RWPE2 (cell line): ENCODE data around the gene SLC16A9.
"Not testable (repeated sequence)": the region's sequence is repeated elsewhere in the genome, so short reads cannot be mapped to it uniquely, and the experiment has no call there.

ENCODE experiments used
- ATAC-seq: fragments of 200-7000 bp; cut with Tn5 transposase; 3 replicates; pipeline ENCODE4 v1.9.1; 2021; ENCODE audit warnings: low read depth
- DNase-seq: peaks from one replicate; pipeline ENCODE4 v3.0.0-alpha.2; 2020; ENCODE audit warnings: low spot score
- H3K27ac ChIP-seq: fragments of 450-650 bp; 2 replicates; pipeline ENCODE4 v1.5.1; 2017; ENCODE audit warnings: mild to moderate bottlenecking; ENCODE audit not compliant: poor library complexity, severe bottlenecking
- H3K27me3 ChIP-seq: fragments of 250-450 bp; sonication (Bioruptor Pico); 2 replicates; pipeline ENCODE4 v1.5.1; 2021; ENCODE audit warnings: mild to moderate bottlenecking, moderate library complexity; ENCODE audit not compliant: insufficient read depth, poor library complexity, severe bottlenecking
- H3K36me3 ChIP-seq: fragments of 250-450 bp; sonication (Bioruptor Pico); 2 replicates; pipeline ENCODE4 v1.5.1; 2020; ENCODE audit warnings: low read depth, mild to moderate bottlenecking, moderate library complexity
- H3K4me1 ChIP-seq: fragments of 250-450 bp; sonication (Bioruptor Pico); 2 replicates; pipeline ENCODE4 v1.5.1; 2021; ENCODE audit warnings: mild to moderate bottlenecking, moderate library complexity; ENCODE audit not compliant: insufficient read depth, poor library complexity, severe bottlenecking
- H3K4me3 ChIP-seq: fragments of 250-450 bp; sonication (Bioruptor Pico); 2 replicates; pipeline ENCODE4 v1.5.1; 2021; ENCODE audit warnings: mild to moderate bottlenecking, moderate library complexity; ENCODE audit not compliant: severe bottlenecking
- H3K9me3 ChIP-seq: fragments of 250-450 bp; sonication (Bioruptor Pico); 2 replicates; pipeline ENCODE4 v1.5.1; 2021; ENCODE audit warnings: mild to moderate bottlenecking, moderate library complexity; ENCODE audit not compliant: severe bottlenecking
- TF ChIP-seq, protein P1 (sequence below): fragments of 450-650 bp; IDR thresholded peaks from one replicate; pipeline ENCODE4 v1.5.1; 2017; ENCODE audit warnings: mild to moderate bottlenecking, moderate library complexity; ENCODE audit not compliant: poor library complexity, severe bottlenecking

The SLC16A9 gene

DNA sequence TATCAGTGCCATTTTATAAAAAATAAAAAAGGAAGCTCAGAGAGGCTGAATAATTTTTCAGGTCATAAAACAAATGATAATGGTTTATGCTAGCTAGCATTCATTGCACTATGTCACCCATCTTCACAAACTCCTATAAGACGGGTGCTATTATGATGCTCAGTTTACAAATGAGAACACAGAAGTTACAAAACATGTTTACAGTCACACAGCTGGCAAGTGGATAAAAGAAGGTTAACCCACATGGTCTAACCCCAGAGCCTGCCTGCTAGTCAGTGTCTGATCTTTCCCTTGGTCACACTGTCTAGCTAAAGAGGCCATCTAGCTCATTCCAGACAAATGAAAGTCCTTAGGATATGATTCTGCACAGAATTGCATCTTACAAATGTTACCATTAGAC, 39.4 kb downstream of the SLC16A9 start:
- Histone ChIP-seq H3K36me3 (no peaks in the 10 kb centered on the region), H3K27me3 (no peaks in the 10 kb centered on the region), H3K4me3 (no peak overlapping the region), H3K4me1 (peaks cover 8% of the 10 kb centered on the region), H3K9me3 (no peaks in the 10 kb centered on the region), H3K27ac (no peak overlapping the region)
- no peak for DNase-seq
- ATAC-seq, result no peak
- TF ChIP-seq, protein P1, sequence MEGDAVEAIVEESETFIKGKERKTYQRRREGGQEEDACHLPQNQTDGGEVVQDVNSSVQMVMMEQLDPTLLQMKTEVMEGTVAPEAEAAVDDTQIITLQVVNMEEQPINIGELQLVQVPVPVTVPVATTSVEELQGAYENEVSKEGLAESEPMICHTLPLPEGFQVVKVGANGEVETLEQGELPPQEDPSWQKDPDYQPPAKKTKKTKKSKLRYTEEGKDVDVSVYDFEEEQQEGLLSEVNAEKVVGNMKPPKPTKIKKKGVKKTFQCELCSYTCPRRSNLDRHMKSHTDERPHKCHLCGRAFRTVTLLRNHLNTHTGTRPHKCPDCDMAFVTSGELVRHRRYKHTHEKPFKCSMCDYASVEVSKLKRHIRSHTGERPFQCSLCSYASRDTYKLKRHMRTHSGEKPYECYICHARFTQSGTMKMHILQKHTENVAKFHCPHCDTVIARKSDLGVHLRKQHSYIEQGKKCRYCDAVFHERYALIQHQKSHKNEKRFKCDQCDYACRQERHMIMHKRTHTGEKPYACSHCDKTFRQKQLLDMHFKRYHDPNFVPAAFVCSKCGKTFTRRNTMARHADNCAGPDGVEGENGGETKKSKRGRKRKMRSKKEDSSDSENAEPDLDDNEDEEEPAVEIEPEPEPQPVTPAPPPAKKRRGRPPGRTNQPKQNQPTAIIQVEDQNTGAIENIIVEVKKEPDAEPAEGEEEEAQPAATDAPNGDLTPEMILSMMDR, result no peak

DNA sequence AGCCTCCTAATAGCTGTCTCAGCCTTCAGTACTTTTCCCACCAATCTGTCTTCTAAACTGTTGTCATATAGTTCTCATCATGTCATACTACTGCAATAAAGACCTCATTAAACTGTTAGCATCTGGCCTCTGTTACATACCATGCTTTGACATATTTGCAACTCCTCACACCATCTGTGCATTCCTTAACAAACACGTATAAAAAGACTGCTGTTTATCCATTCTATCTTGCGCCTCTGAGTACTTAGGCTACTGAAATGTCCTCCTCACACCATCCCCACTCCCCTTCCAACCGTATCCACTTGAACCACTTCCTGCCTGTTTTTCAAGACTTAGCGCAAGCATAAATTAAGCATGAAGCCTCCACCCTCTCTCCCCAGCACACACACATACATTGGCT, 41.6 kb downstream of the SLC16A9 start:
- ATAC-seq (no peak), DNase-seq (no peak)
- TF ChIP-seq, protein P1, result no peak
- H3K9me3 ChIP-seq, result no peaks in the 10 kb centered on the region
- H3K4me1 ChIP-seq, result no peaks in the 10 kb centered on the region
- H3K27ac ChIP-seq, result no peak overlapping the region
- H3K36me3 ChIP-seq, result no peaks in the 10 kb centered on the region
- H3K27me3 ChIP-seq, result no peaks in the 10 kb centered on the region
- no peak overlapping the region for H3K4me3 ChIP-seq

- no peaks in the 10 kb centered on the region for H3K27me3 ChIP-seq
- DNase-seq (no peak), ATAC-seq (no peak)
- TF ChIP-seq, protein P1, result no peak
- H3K4me3 ChIP-seq, result no peak overlapping the region
- no peaks in the 10 kb centered on the region for H3K4me1 ChIP-seq
- no peaks in the 10 kb centered on the region for H3K36me3 ChIP-seq
- H3K9me3 ChIP-seq, result no peaks in the 10 kb centered on the region
- no peak overlapping the region for H3K27ac ChIP-seq
Measured at GRCh38 chr10:59666310-59666709, 43.3 kb downstream of the SLC16A9 start.

DNA sequence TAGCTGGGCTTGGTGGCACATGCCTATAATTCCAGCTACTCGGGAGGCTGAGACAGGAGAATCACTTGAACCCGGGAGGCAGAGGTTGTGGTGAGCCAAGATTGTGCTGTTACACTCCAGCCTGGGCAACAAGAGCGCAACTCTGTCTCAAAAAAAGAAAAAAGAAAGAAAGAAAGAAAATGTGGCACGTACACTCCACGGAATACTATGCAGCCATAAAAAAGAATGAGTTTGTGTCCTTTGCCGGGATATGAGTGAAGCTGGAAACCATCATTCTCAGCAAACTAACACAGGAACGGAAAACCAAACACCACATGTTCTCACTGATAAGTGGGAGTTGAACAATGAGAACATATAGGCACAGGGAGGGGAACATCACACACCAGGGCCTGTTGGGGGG, 46.4 kb downstream of the SLC16A9 start:
- H3K4me3 ChIP-seq, ATAC-seq: not testable (repeated sequence)

DNA sequence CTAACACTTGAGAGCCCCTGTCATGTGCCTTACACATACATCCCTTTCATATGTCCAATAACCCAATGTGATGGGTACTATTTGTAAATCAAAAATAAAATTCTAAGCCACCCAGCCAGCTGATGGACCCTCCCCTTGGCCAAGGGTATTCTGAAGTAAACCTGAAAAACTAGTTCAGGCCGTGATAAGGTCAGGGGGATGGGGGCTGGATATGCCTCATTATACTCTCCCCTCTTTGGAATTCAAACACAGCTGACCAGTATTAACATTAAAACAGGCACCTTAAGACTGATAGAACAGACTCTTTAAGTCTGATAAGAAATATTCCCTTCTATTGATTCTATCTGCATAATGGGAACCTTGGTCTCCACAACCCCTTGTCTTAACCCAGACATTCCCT, 51.9 kb downstream of the SLC16A9 start:
- no peak overlapping the region for H3K4me3 ChIP-seq
- no peaks in the 10 kb centered on the region for H3K36me3 ChIP-seq
- TF ChIP-seq, protein P1, result no peak
- no peak for ATAC-seq
- H3K27me3 ChIP-seq, result no peaks in the 10 kb centered on the region
- DNase-seq, result no peak
- peaks cover 2% of the 10 kb centered on the region for H3K9me3 ChIP-seq
- H3K4me1 ChIP-seq, result no peaks in the 10 kb centered on the region
- no peak overlapping the region for H3K27ac ChIP-seq

More for the DNA sequence above, 46.4 kb downstream of the SLC16A9 start:
- DNase-seq, H3K27me3 ChIP-seq, H3K4me1 ChIP-seq, H3K36me3 ChIP-seq, H3K9me3 ChIP-seq, H3K27ac ChIP-seq: not testable (repeated sequence)
